ENCODE measurements around the gene NDUFS2. TPM values are rescaled to one million over a fixed set of nuclear protein-coding genes. Genes with fewer than 3 reads are reported as not detected.

The NDUFS2 gene
- total RNA-seq, 1 donor from 2014 or later = 334 TPM

GRCh38 chr1:161168906-161169305 is 33.3 kb upstream of the NDUFS2 start:
- no peak for ATAC-seq
- DNase-seq (ENCODE audit: missing footprints) = no peak
- intact Hi-C loops (cut with DNase I) = no loop called here

- no peak for DNase-seq (ENCODE audit: missing footprints)
- intact Hi-C loops (cut with DNase I) = no loop called here
- no peak for ATAC-seq
Observed at GRCh38 chr1:161171191-161171590, 31.0 kb upstream of the NDUFS2 start.

GRCh38 chr1:161171696-161172095 is 30.5 kb upstream of the NDUFS2 start:
- ATAC-seq (no peak), DNase-seq (ENCODE audit: missing footprints) (no peak)
- intact Hi-C loops (cut with DNase I) = no loop called here

GRCh38 chr1:161172349-161172748 is 29.8 kb upstream of the NDUFS2 start:
- intact Hi-C loops (cut with DNase I) = no loop called here
- no peak for ATAC-seq
- DNase-seq (ENCODE audit: missing footprints) = no peak

GRCh38 chr1:161172776-161173376 is 29.3 kb upstream of the NDUFS2 start:
- intact Hi-C loops (cut with DNase I) = no loop called here
- no peak for DNase-seq (ENCODE audit: missing footprints)

GRCh38 chr1:161173711-161174110 is 28.5 kb upstream of the NDUFS2 start:
- intact Hi-C loops (cut with DNase I) = no loop called here
- ATAC-seq (no peak), DNase-seq (ENCODE audit: missing footprints) (no peak)

More at GRCh38 chr1:161172776-161173376, 29.3 kb upstream of the NDUFS2 start:
- peak; percentile 6 for ATAC-seq

- DNase-seq (ENCODE audit: missing footprints) (no peak), ATAC-seq (no peak)
- intact Hi-C loops (cut with DNase I) = no loop called here
Observed at GRCh38 chr1:161174911-161175310, 27.3 kb upstream of the NDUFS2 start.

GRCh38 chr1:161175771-161176453 is 26.3 kb upstream of the NDUFS2 start:
- intact Hi-C loops (cut with DNase I) = no loop called here
- ATAC-seq (no peak), DNase-seq (ENCODE audit: missing footprints) (no peak)

- intact Hi-C loops (cut with DNase I) = no loop called here
- DNase-seq (ENCODE audit: missing footprints) (no peak), ATAC-seq (peak; percentile 0)
Observed at GRCh38 chr1:161176468-161177111, 25.6 kb upstream of the NDUFS2 start.

- DNase-seq (ENCODE audit: missing footprints) (peak; percentile 96), ATAC-seq (peak; percentile 93)
- intact Hi-C loops (cut with DNase I) = no loop called here
Observed at GRCh38 chr1:161177112-161177935, 24.8 kb upstream of the NDUFS2 start, which contains the start of gene B4GALT3. Gene B4GALT3, minus strand, starts transcription at chr1:161177507. Its CDS starts 1,447 bp downstream, at chr1:161176060.

GRCh38 chr1:161177936-161178244 is 24.3 kb upstream of the NDUFS2 start:
- DNase-seq (ENCODE audit: missing footprints) (no peak), ATAC-seq (no peak)
- intact Hi-C loops (cut with DNase I) = no loop called here

GRCh38 chr1:161179698-161180097 is 22.5 kb upstream of the NDUFS2 start:
- DNase-seq (ENCODE audit: missing footprints) (no peak), ATAC-seq (no peak)
- intact Hi-C loops (cut with DNase I) = no loop called here

GRCh38 chr1:161180639-161181038 is 21.5 kb upstream of the NDUFS2 start:
- ATAC-seq = no peak
- no peak for DNase-seq (ENCODE audit: missing footprints)
- intact Hi-C loops (cut with DNase I) = no loop called here

GRCh38 chr1:161182214-161182613 is 20.0 kb upstream of the NDUFS2 start:
- intact Hi-C loops (cut with DNase I) = no loop called here
- no peak for DNase-seq (ENCODE audit: missing footprints)
- ATAC-seq = no peak

- ATAC-seq (peak; percentile 72), DNase-seq (ENCODE audit: missing footprints) (peak; percentile 85)
- intact Hi-C loops (cut with DNase I) = no loop called here
Observed at GRCh38 chr1:161185282-161185682, 16.9 kb upstream of the NDUFS2 start.

- intact Hi-C loops (cut with DNase I) = no loop called here
- DNase-seq (ENCODE audit: missing footprints) = no peak
- peak; percentile 33 for ATAC-seq
Observed at GRCh38 chr1:161185732-161186311, 16.3 kb upstream of the NDUFS2 start.

GRCh38 chr1:161187311-161187710 is 14.9 kb upstream of the NDUFS2 start:
- intact Hi-C loops (cut with DNase I) = no loop called here
- DNase-seq (ENCODE audit: missing footprints) (no peak), ATAC-seq (no peak)

GRCh38 chr1:161188381-161188780 is 13.8 kb upstream of the NDUFS2 start:
- ATAC-seq = no peak
- intact Hi-C loops (cut with DNase I) = no loop called here
- DNase-seq (ENCODE audit: missing footprints) = no peak

GRCh38 chr1:161189036-161189435 is 13.1 kb upstream of the NDUFS2 start:
- ATAC-seq (no peak), DNase-seq (ENCODE audit: missing footprints) (no peak)
- intact Hi-C loops (cut with DNase I) = no loop called here

Measured in Right ventricle myocardium inferior (tissue), 1 donor.